ENCODE measurements around the gene RAB38. TPM values are rescaled to one million over a fixed set of nuclear protein-coding genes. Genes with fewer than 3 reads are reported as not detected.
A peak's percentile ranks its signal among the peaks of the same experiment; 100 is the strongest.

The RAB38 gene
- total RNA-seq, 1 experiment from 2014 or later = 13.3 TPM

DNA sequence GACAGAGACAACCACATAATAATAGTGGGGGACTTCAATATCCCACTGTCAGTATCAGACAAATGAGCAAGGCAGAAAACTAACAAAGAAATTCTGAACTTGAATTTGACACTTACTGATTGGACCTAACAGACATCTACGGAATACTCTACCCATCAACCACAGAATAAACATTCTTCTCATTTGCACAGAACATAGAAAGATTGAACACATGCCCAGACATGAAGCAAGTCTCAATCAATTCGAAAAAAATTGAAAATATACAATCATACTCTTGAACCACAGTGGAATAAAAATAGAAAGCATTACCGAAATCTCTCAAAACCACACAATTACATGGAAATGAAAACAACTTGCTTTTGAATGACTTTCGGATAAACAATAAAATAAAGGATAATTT lies 17.9 kb downstream of the RAB38 start:
- Mint-ChIP-seq H3K27me3 (ENCODE audit: low read depth) (no peaks in the 10 kb centered on the region; the same call in 1 of the 2 replicates), H3K36me3 (peaks cover 51% of the 10 kb centered on the region), H3K9me3 (peaks cover 51% of the 10 kb centered on the region), H3K4me3 (no peak overlapping the region), H3K4me1 (peaks cover 13% of the 10 kb centered on the region), H3K27ac (0 out of 2 replicates have a peak overlapping the region, but pooled peaks have one; percentile 4)
- DNase-seq (ENCODE audit: low spot score) (no peak), ATAC-seq (no peak)
- POLR2A ChIA-PET = no interaction called here
- TF ChIP-seq AR (CRISPR knock-in tag; IDR thresholded peaks at IDR 0.05) (no peak), ZNF671 (CRISPR knock-in tag; IDR thresholded peaks at IDR 0.05) (no peak), NR2C2 (CRISPR knock-in tag; IDR thresholded peaks at IDR 0.05) (no peak)
- CTCF ChIA-PET = no interaction called here

GRCh38 chr11:88152381-88152780 lies 22.9 kb downstream of the RAB38 start:
- ChIA-PET CTCF (no interaction called here), POLR2A (no interaction called here)
- peaks cover 32% of the 10 kb centered on the region for H3K9me3 Mint-ChIP-seq
- TF ChIP-seq NR3C1 (CRISPR knock-in tag; conservative IDR thresholded peaks at IDR 0.05; ENCODE audit: low read depth) = no peak
- TF ChIP-seq GABPB1 (CRISPR knock-in tag; IDR thresholded peaks at IDR 0.05) = no peak
- TF ChIP-seq PRRX2 (CRISPR knock-in tag; IDR thresholded peaks at IDR 0.05) = no peak
- TF ChIP-seq NFE2L1 (CRISPR knock-in tag; IDR thresholded peaks at IDR 0.05) = no peak
- TF ChIP-seq, protein P1, sequence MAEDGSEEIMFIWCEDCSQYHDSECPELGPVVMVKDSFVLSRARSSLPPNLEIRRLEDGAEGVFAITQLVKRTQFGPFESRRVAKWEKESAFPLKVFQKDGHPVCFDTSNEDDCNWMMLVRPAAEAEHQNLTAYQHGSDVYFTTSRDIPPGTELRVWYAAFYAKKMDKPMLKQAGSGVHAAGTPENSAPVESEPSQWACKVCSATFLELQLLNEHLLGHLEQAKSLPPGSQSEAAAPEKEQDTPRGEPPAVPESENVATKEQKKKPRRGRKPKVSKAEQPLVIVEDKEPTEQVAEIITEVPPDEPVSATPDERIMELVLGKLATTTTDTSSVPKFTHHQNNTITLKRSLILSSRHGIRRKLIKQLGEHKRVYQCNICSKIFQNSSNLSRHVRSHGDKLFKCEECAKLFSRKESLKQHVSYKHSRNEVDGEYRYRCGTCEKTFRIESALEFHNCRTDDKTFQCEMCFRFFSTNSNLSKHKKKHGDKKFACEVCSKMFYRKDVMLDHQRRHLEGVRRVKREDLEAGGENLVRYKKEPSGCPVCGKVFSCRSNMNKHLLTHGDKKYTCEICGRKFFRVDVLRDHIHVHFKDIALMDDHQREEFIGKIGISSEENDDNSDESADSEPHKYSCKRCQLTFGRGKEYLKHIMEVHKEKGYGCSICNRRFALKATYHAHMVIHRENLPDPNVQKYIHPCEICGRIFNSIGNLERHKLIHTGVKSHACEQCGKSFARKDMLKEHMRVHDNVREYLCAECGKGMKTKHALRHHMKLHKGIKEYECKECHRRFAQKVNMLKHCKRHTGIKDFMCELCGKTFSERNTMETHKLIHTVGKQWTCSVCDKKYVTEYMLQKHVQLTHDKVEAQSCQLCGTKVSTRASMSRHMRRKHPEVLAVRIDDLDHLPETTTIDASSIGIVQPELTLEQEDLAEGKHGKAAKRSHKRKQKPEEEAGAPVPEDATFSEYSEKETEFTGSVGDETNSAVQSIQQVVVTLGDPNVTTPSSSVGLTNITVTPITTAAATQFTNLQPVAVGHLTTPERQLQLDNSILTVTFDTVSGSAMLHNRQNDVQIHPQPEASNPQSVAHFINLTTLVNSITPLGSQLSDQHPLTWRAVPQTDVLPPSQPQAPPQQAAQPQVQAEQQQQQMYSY (CRISPR knock-in tag; IDR thresholded peaks at IDR 0.05) = no peak
- TF ChIP-seq, protein P2, sequence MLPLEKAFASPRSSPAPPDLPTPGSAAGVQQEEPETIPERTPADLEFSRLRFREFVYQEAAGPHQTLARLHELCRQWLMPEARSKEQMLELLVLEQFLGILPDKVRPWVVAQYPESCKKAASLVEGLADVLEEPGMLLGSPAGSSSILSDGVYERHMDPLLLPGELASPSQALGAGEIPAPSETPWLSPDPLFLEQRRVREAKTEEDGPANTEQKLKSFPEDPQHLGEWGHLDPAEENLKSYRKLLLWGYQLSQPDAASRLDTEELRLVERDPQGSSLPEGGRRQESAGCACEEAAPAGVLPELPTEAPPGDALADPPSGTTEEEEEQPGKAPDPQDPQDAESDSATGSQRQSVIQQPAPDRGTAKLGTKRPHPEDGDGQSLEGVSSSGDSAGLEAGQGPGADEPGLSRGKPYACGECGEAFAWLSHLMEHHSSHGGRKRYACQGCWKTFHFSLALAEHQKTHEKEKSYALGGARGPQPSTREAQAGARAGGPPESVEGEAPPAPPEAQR (CRISPR knock-in tag; IDR thresholded peaks at IDR 0.05) = no peak
- no peak for TF ChIP-seq ZNF671 (CRISPR knock-in tag; IDR thresholded peaks at IDR 0.05)
- TF ChIP-seq JUN (CRISPR knock-in tag; IDR thresholded peaks at IDR 0.05) = no peak
- TF ChIP-seq OVOL2 (CRISPR knock-in tag; IDR thresholded peaks at IDR 0.05; ENCODE audit: borderline replicate concordance) = no peak
- no peak for TF ChIP-seq GRHL2 (CRISPR knock-in tag; IDR thresholded peaks at IDR 0.05; ENCODE audit: insufficient replicate concordance, severe bottlenecking)
- no peak for TF ChIP-seq KAT7 (CRISPR knock-in tag; IDR thresholded peaks at IDR 0.05; ENCODE audit: borderline replicate concordance)
- TF ChIP-seq E2F4 (CRISPR knock-in tag; IDR thresholded peaks at IDR 0.05; ENCODE audit: borderline replicate concordance, low read depth) = no peak
- peaks cover 45% of the 10 kb centered on the region for H3K36me3 Mint-ChIP-seq
- H3K27ac Mint-ChIP-seq = no peak overlapping the region
- no peak for DNase-seq (ENCODE audit: low spot score)
- H3K27me3 Mint-ChIP-seq (ENCODE audit: low read depth) = no peaks in the 10 kb centered on the region; the same call in 1 of the 2 replicates
- no peak overlapping the region for H3K4me3 Mint-ChIP-seq
- ATAC-seq = no peak
- H3K4me1 Mint-ChIP-seq = peaks cover 15% of the 10 kb centered on the region

Measured in WTC11 (cell line).